GM08714 (cell line): ENCODE results near the gene CDK19.

Experiments
- H3K4me3 ChIP-seq: fragments of 200-500 bp; sonication (Bioruptor generic); 2 replicates; pipeline ENCODE4 v1.5.1; 2014; ENCODE audit warnings: mild to moderate bottlenecking, low read length, inconsistent platforms
- ZNF274 ChIP-seq: IDR thresholded peaks from 2 replicates; pipeline ENCODE4 v1.6.1; 2012; ENCODE audit warnings: mild to moderate bottlenecking, low read depth, low read length

Gene CDK19

GRCh38 chr6:110654096-110654820 lies 161.0 kb downstream of the CDK19 start:
- TF ChIP-seq ZNF274: no peak
- no peak overlapping the region for H3K4me3 ChIP-seq

- no peak overlapping the region for H3K4me3 ChIP-seq
- TF ChIP-seq ZNF274: no peak
Measured at GRCh38 chr6:110653381-110653780, 161.9 kb downstream of the CDK19 start.

GRCh38 chr6:110652520-110652919 lies 162.7 kb downstream of the CDK19 start:
- H3K4me3 ChIP-seq: no peak overlapping the region
- TF ChIP-seq ZNF274: no peak

GRCh38 chr6:110650755-110651154 lies 164.5 kb downstream of the CDK19 start:
- H3K4me3 ChIP-seq: no peak overlapping the region
- TF ChIP-seq ZNF274: no peak

GRCh38 chr6:110649704-110650103 lies 165.6 kb downstream of the CDK19 start:
- H3K4me3 ChIP-seq: no peak overlapping the region
- no peak for TF ChIP-seq ZNF274

- TF ChIP-seq ZNF274: no peak
- H3K4me3 ChIP-seq: no peak overlapping the region
Measured at GRCh38 chr6:110646951-110647910, 168.0 kb downstream of the CDK19 start.

- TF ChIP-seq ZNF274: no peak
- H3K4me3 ChIP-seq: no peak overlapping the region
Measured at GRCh38 chr6:110646419-110646698, 168.9 kb downstream of the CDK19 start.

GRCh38 chr6:110645685-110646418 lies 169.4 kb downstream of the CDK19 start:
- TF ChIP-seq ZNF274: no peak
- H3K4me3 ChIP-seq: no peak overlapping the region

GRCh38 chr6:110643175-110643574 lies 172.1 kb downstream of the CDK19 start:
- no peak for TF ChIP-seq ZNF274
- H3K4me3 ChIP-seq: no peak overlapping the region

- no peak overlapping the region for H3K4me3 ChIP-seq
- TF ChIP-seq ZNF274: no peak
Measured at GRCh38 chr6:110642711-110643110, 172.6 kb downstream of the CDK19 start.

GRCh38 chr6:110636781-110637180 lies 178.5 kb downstream of the CDK19 start:
- no peak for TF ChIP-seq ZNF274
- H3K4me3 ChIP-seq: no peak overlapping the region

GRCh38 chr6:110635096-110635495 lies 180.2 kb downstream of the CDK19 start:
- no peak overlapping the region for H3K4me3 ChIP-seq
- TF ChIP-seq ZNF274: no peak

- no peak overlapping the region for H3K4me3 ChIP-seq
- no peak for TF ChIP-seq ZNF274
Measured at GRCh38 chr6:110633731-110634213, 181.5 kb downstream of the CDK19 start.

- H3K4me3 ChIP-seq: no peak overlapping the region
- no peak for TF ChIP-seq ZNF274
Measured at GRCh38 chr6:110629153-110629552, 186.1 kb downstream of the CDK19 start.
